GM19372 (cell line): ENCODE data around the gene ABAT.
"Not testable (repeated sequence)": the region's sequence is repeated elsewhere in the genome, so short reads cannot be mapped to it uniquely, and the experiment has no call there.

Experiments
- ATAC-seq: cut with Tn5 transposase; IDR thresholded peaks from one replicate; pipeline ENCODE4 v1.9.1; 2021; ENCODE audit warnings: mild to moderate bottlenecking, low read depth, moderate library complexity; ENCODE audit not compliant: unreplicated experiment

Gene ABAT

GRCh38 chr16:8678068-8678927, 3.9 kb downstream of the ABAT start:
- ATAC-seq = no peak

GRCh38 chr16:8679151-8679550, 4.7 kb downstream of the ABAT start:
- ATAC-seq = no peak

GRCh38 chr16:8682551-8683259, 8.3 kb downstream of the ABAT start:
- no peak for ATAC-seq

GRCh38 chr16:8683640-8684039, 9.2 kb downstream of the ABAT start:
- no peak for ATAC-seq

GRCh38 chr16:8685617-8686016, 11.2 kb downstream of the ABAT start:
- ATAC-seq = no peak

GRCh38 chr16:8686031-8686621, 11.7 kb downstream of the ABAT start:
- ATAC-seq = no peak

GRCh38 chr16:8686879-8687278, 12.5 kb downstream of the ABAT start:
- ATAC-seq = no peak

GRCh38 chr16:8689686-8690085, 15.3 kb downstream of the ABAT start:
- no peak for ATAC-seq

GRCh38 chr16:8691728-8692127, 17.3 kb downstream of the ABAT start:
- ATAC-seq = no peak

GRCh38 chr16:8694795-8695728, 20.6 kb downstream of the ABAT start:
- no peak for ATAC-seq

- no peak for ATAC-seq
Measured at GRCh38 chr16:8696880-8697279, 22.5 kb downstream of the ABAT start.

- ATAC-seq = no peak
Measured at GRCh38 chr16:8697965-8698364, 23.5 kb downstream of the ABAT start.

- no peak for ATAC-seq
Measured at GRCh38 chr16:8703693-8704092, 29.3 kb downstream of the ABAT start.

- ATAC-seq = no peak
Measured at GRCh38 chr16:8704098-8704497, 29.7 kb downstream of the ABAT start.

- ATAC-seq = not testable (repeated sequence)
Measured at GRCh38 chr16:8705100-8705822, 30.8 kb downstream of the ABAT start.

- no peak for ATAC-seq
Measured at GRCh38 chr16:8708536-8708935, 34.1 kb downstream of the ABAT start.

- no peak for ATAC-seq
Measured at GRCh38 chr16:8712589-8713361, 38.4 kb downstream of the ABAT start.

GRCh38 chr16:8713635-8714172, 39.3 kb downstream of the ABAT start:
- no peak for ATAC-seq

- no peak for ATAC-seq
Measured at GRCh38 chr16:8714174-8714573, 39.8 kb downstream of the ABAT start.
